Lower leg skin (tissue), 3 donors: ENCODE measurements around the gene PARS2.

Experiments
- POLR2A ChIP-seq, 2 donors: fragments of 450-650 bp; IDR thresholded peaks; one replicate each; pipeline ENCODE4 v1.6.1; 2016 to 2017; ENCODE audit warnings: antibody characterized with exemption in 2 of 2, mild to moderate bottlenecking in 1 of 2, moderate library complexity in 1 of 2
- TF ChIP-seq, protein P1 (sequence below), 3 donors: fragments of 450-650 bp; IDR thresholded peaks; one replicate each; pipeline ENCODE4 v1.5.1; 2016; ENCODE audit warnings: antibody characterized with exemption in 3 of 3, mild to moderate bottlenecking in 3 of 3, moderate library complexity in 2 of 3

DNA sequence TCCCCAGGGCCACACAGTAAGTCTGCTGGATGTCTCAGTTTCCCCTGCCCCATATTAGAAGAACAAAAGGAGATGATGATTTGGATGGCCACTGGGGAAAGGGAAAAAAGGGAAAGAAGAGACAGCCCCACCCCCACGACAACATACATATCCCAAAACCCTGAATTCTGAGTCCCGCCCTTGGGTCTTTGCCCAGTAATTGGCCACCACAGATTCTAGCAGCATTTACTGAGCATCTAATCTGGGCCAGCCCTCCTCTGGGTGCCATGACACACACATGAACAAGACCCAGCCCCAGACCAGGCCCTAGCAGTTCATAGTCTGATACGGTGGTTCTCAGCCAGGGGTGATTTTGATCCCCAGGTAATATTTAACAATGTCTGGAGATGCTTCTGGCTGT, 53.9 kb downstream of the PARS2 start:
- TF ChIP-seq POLR2A (IDR thresholded peaks at IDR 0.05), result no peak
- TF ChIP-seq, protein P1, sequence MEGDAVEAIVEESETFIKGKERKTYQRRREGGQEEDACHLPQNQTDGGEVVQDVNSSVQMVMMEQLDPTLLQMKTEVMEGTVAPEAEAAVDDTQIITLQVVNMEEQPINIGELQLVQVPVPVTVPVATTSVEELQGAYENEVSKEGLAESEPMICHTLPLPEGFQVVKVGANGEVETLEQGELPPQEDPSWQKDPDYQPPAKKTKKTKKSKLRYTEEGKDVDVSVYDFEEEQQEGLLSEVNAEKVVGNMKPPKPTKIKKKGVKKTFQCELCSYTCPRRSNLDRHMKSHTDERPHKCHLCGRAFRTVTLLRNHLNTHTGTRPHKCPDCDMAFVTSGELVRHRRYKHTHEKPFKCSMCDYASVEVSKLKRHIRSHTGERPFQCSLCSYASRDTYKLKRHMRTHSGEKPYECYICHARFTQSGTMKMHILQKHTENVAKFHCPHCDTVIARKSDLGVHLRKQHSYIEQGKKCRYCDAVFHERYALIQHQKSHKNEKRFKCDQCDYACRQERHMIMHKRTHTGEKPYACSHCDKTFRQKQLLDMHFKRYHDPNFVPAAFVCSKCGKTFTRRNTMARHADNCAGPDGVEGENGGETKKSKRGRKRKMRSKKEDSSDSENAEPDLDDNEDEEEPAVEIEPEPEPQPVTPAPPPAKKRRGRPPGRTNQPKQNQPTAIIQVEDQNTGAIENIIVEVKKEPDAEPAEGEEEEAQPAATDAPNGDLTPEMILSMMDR (IDR thresholded peaks at IDR 0.05), result no peak
